ENCODE measurements around the gene SMIM38.

GRCh38 chr11:69125861-69126260 is 29.9 kb upstream of the SMIM38 start:
- no peak for TF ChIP-seq CTCF (IDR thresholded peaks at IDR 0.05)
- TF ChIP-seq POLR2A (IDR thresholded peaks at IDR 0.05): no peak
